ENCODE measurements around the gene STAC3. TPM values are rescaled to one million over a fixed set of nuclear protein-coding genes. Genes with fewer than 3 reads are reported as not detected.

STAC3 gene
- total RNA-seq, 4 donors from 2014 or later = 0.42 to 1.7 (median 1.2) TPM

GRCh38 chr12:57203791-57204190 is 47.2 kb downstream of the STAC3 start:
- Histone ChIP-seq H3K4me1 (peaks cover 0 to 11% (median 4%) of the 10 kb centered on the region in 4 donors), H3K27ac (replicated peaks in 1 of 4) (no peak overlapping the region), H3K9me3 (no peaks in the 10 kb centered on the region), H3K27me3 (no peaks in the 10 kb centered on the region), H3K36me3 (peaks cover 72 to 100% (median 89%) of the 10 kb centered on the region in 4 donors), H3K4me3 (no peak overlapping the region)
- no peak for DNase-seq (ENCODE audit: extremely low spot score)
- intact Hi-C loops (cut with DNase I) = no loop called here
- WGBS = 85% methylated on average over 5 of the region's 11 CpGs
- TF ChIP-seq EP300 (IDR thresholded peaks at IDR 0.05) (no peak), POLR2A (IDR thresholded peaks at IDR 0.05; ENCODE audit: low read depth) (no peak), POLR2AphosphoS5 (IDR thresholded peaks at IDR 0.05) (no peak), CTCF (IDR thresholded peaks at IDR 0.05) (no peak)

GRCh38 chr12:57203201-57203600 is 47.8 kb downstream of the STAC3 start:
- Histone ChIP-seq H3K4me3 (no peak overlapping the region), H3K9me3 (no peaks in the 10 kb centered on the region), H3K36me3 (peaks cover 78 to 100% (median 92%) of the 10 kb centered on the region in 4 donors), H3K4me1 (peaks cover 0 to 5% (median 1%) of the 10 kb centered on the region in 4 donors), H3K27ac (replicated peaks in 1 of 4) (no peak overlapping the region), H3K27me3 (no peaks in the 10 kb centered on the region)
- WGBS = 95% methylated on average over 28 of the region's 28 CpGs
- TF ChIP-seq CTCF (IDR thresholded peaks at IDR 0.05) (no peak), POLR2A (IDR thresholded peaks at IDR 0.05; ENCODE audit: low read depth) (no peak), POLR2AphosphoS5 (IDR thresholded peaks at IDR 0.05) (no peak)
- no peak for DNase-seq (ENCODE audit: extremely low spot score)
- intact Hi-C loops (cut with DNase I) = no loop called here

GRCh38 chr12:57202321-57202720 is 48.7 kb downstream of the STAC3 start:
- Histone ChIP-seq H3K4me1 (no peaks in the 10 kb centered on the region), H3K27me3 (no peaks in the 10 kb centered on the region), H3K9me3 (no peaks in the 10 kb centered on the region), H3K4me3 (no peak overlapping the region), H3K27ac (replicated peaks in 1 of 4) (no peak overlapping the region), H3K36me3 (peaks cover 82 to 100% (median 96%) of the 10 kb centered on the region in 4 donors)
- intact Hi-C loops (cut with DNase I) = no loop called here
- no peak for DNase-seq (ENCODE audit: extremely low spot score)
- WGBS = 100% methylated on average over 1 of the region's 19 CpGs
- no peak for TF ChIP-seq POLR2AphosphoS5 (IDR thresholded peaks at IDR 0.05)

GRCh38 chr12:57201631-57202030 is 49.4 kb downstream of the STAC3 start:
- no peak overlapping the region for H3K27ac ChIP-seq (replicated peaks in 1 of 4)
- no peaks in the 10 kb centered on the region for H3K9me3 ChIP-seq
- 88% methylated on average over 15 of the region's 16 CpGs for WGBS
- TF ChIP-seq POLR2A (IDR thresholded peaks at IDR 0.05; ENCODE audit: low read depth) (no peak), CTCF (IDR thresholded peaks at IDR 0.05) (no peak), EP300 (IDR thresholded peaks at IDR 0.05) (no peak), POLR2AphosphoS5 (IDR thresholded peaks at IDR 0.05) (no peak)
- no peaks in the 10 kb centered on the region for H3K4me1 ChIP-seq
- intact Hi-C loops (cut with DNase I) = no loop called here
- no peak overlapping the region for H3K4me3 ChIP-seq
- H3K27me3 ChIP-seq = no peaks in the 10 kb centered on the region
- no peak for DNase-seq (ENCODE audit: extremely low spot score)
- peaks cover 85 to 100% (median 100%) of the 10 kb centered on the region in 4 donors for H3K36me3 ChIP-seq

- no peak for DNase-seq (ENCODE audit: extremely low spot score)
- intact Hi-C loops (cut with DNase I) = no loop called here
- H3K27ac ChIP-seq (replicated peaks in 1 of 4) = no peak overlapping the region
- WGBS = 81% methylated on average over 7 of the region's 8 CpGs
- no peak overlapping the region for H3K4me3 ChIP-seq
- no peaks in the 10 kb centered on the region for H3K27me3 ChIP-seq
- TF ChIP-seq CTCF (IDR thresholded peaks at IDR 0.05) (no peak), POLR2AphosphoS5 (IDR thresholded peaks at IDR 0.05) (no peak), POLR2A (IDR thresholded peaks at IDR 0.05; ENCODE audit: low read depth) (no peak), EP300 (IDR thresholded peaks at IDR 0.05) (no peak)
- no peaks in the 10 kb centered on the region for H3K9me3 ChIP-seq
- no peaks in the 10 kb centered on the region for H3K4me1 ChIP-seq
- peaks cover 85 to 100% (median 100%) of the 10 kb centered on the region in 4 donors for H3K36me3 ChIP-seq
Measured at GRCh38 chr12:57201219-57201618, 49.8 kb downstream of the STAC3 start.
